Lower lobe of right lung (tissue), 2 donors: ENCODE results near the gene RBM33. TPM values are rescaled to one million over a fixed set of nuclear protein-coding genes. Genes with fewer than 3 reads are reported as not detected.

Experiments
- ATAC-seq, 2 donors: fragments of 200-7000 bp; cut with Tn5 transposase; one replicate each; pipeline ENCODE4 v1.9.1; 2020 to 2022; ENCODE audit warnings: mild to moderate bottlenecking in 2 of 2, moderate library complexity in 2 of 2
- DNase-seq: peaks from one replicate; pipeline ENCODE4 v3.0.0-alpha.2; 2020
- H3K27ac ChIP-seq: fragments of 200-600 bp; one replicate; pipeline ENCODE4 v1.8.0; 2022
- H3K27me3 ChIP-seq: fragments of 200-600 bp; one replicate; pipeline ENCODE4 v1.8.0; 2022; ENCODE audit warnings: low read depth
- H3K36me3 ChIP-seq: fragments of 200-600 bp; one replicate; pipeline ENCODE4 v1.8.0; 2022; ENCODE audit warnings: mild to moderate bottlenecking
- H3K4me1 ChIP-seq: fragments of 200-600 bp; one replicate; pipeline ENCODE4 v1.8.0; 2022
- H3K4me3 ChIP-seq: fragments of 200-600 bp; one replicate; pipeline ENCODE4 v1.8.0; 2022; ENCODE audit warnings: mild to moderate bottlenecking
- H3K9me3 ChIP-seq: fragments of 200-600 bp; one replicate; pipeline ENCODE4 v1.8.0; 2022
- CTCF ChIP-seq: fragments of 200-600 bp; IDR thresholded peaks from one replicate; pipeline ENCODE4 v1.8.0; 2022; ENCODE audit warnings: antibody characterized with exemption, mild to moderate bottlenecking
- intact Hi-C: fragments of 100-400 bp; cut with DNase I; formaldehyde crosslinking; loops from one replicate; pipeline ENCODE4 v1.11.0; 2022
- total RNA-seq: library from RNA; stranded (reverse); fragmentation: NEBNext Ultra II Directional; extraction: Animal tissue kit (Norgen Biotek cat#: 25700); gene quantifications from one replicate; pipeline ENCODE4 v1.2.1, GENCODE V29; 2021
- donor health status: DM: no; HTN: yes; CAD: no; lungs with severe emphysema.

RBM33 gene
- total RNA-seq, 1 donor from 2014 or later: 67.2 TPM

GRCh38 chr7:155749578-155749977 is 105.1 kb downstream of the RBM33 start:
- intact Hi-C loops: no loop called here
- Histone ChIP-seq H3K36me3 (peaks cover 49% of the 10 kb centered on the region), H3K4me3 (no peak overlapping the region), H3K27ac (no peak overlapping the region), H3K4me1 (peaks cover 45% of the 10 kb centered on the region), H3K9me3 (no peaks in the 10 kb centered on the region), H3K27me3 (no peaks in the 10 kb centered on the region)
- no peak for TF ChIP-seq CTCF
- ATAC-seq: no peak
- DNase-seq: no peak

GRCh38 chr7:155750255-155751125 is 106.0 kb downstream of the RBM33 start:
- H3K9me3 ChIP-seq: no peaks in the 10 kb centered on the region
- DNase-seq: no peak
- no peak for TF ChIP-seq CTCF
- intact Hi-C loops: no loop called here
- no peak overlapping the region for H3K4me3 ChIP-seq
- H3K27me3 ChIP-seq: no peaks in the 10 kb centered on the region
- no peak for ATAC-seq
- peaks cover 54% of the 10 kb centered on the region for H3K4me1 ChIP-seq
- no peak overlapping the region for H3K27ac ChIP-seq
- H3K36me3 ChIP-seq: peaks cover 40% of the 10 kb centered on the region

- ATAC-seq: no peak
- intact Hi-C loops: no loop called here
- Histone ChIP-seq H3K27me3 (no peaks in the 10 kb centered on the region), H3K36me3 (peaks cover 31% of the 10 kb centered on the region), H3K9me3 (no peaks in the 10 kb centered on the region), H3K4me1 (peaks cover 54% of the 10 kb centered on the region), H3K27ac (no peak overlapping the region), H3K4me3 (no peak overlapping the region)
- no peak for DNase-seq
- no peak for TF ChIP-seq CTCF
Observed at GRCh38 chr7:155751409-155751808, 106.9 kb downstream of the RBM33 start.

GRCh38 chr7:155752756-155753445 is 108.4 kb downstream of the RBM33 start:
- DNase-seq: no peak
- H3K9me3 ChIP-seq: no peaks in the 10 kb centered on the region
- H3K27me3 ChIP-seq: no peaks in the 10 kb centered on the region
- TF ChIP-seq CTCF: no peak
- peak overlapping the region; percentile 7 for H3K27ac ChIP-seq
- H3K4me3 ChIP-seq: no peak overlapping the region
- H3K4me1 ChIP-seq: peaks cover 54% of the 10 kb centered on the region
- H3K36me3 ChIP-seq: peaks cover 16% of the 10 kb centered on the region
- intact Hi-C loops: no loop called here
- ATAC-seq: peak in 1 of 2 donors; percentile 31

- Histone ChIP-seq H3K4me1 (peaks cover 54% of the 10 kb centered on the region), H3K4me3 (no peak overlapping the region), H3K36me3 (peaks cover 14% of the 10 kb centered on the region), H3K27ac (peak overlapping the region; percentile 7), H3K9me3 (no peaks in the 10 kb centered on the region), H3K27me3 (no peaks in the 10 kb centered on the region)
- ATAC-seq (peak in 1 of 2 donors; percentile 31), DNase-seq (no peak)
- intact Hi-C loops: no loop called here
- TF ChIP-seq CTCF: no peak
Observed at GRCh38 chr7:155753446-155753965, 109.0 kb downstream of the RBM33 start.
